Right kidney (tissue), 1 donor: ENCODE results near the gene RDH16.
"Not testable (repeated sequence)": the region's sequence is repeated elsewhere in the genome, so short reads cannot be mapped to it uniquely, and the experiment has no call there.

ENCODE experiments used
- DNase-seq: peaks from one replicate; pipeline ENCODE4 v3.0.0-alpha.2; 2016

The RDH16 gene

DNA sequence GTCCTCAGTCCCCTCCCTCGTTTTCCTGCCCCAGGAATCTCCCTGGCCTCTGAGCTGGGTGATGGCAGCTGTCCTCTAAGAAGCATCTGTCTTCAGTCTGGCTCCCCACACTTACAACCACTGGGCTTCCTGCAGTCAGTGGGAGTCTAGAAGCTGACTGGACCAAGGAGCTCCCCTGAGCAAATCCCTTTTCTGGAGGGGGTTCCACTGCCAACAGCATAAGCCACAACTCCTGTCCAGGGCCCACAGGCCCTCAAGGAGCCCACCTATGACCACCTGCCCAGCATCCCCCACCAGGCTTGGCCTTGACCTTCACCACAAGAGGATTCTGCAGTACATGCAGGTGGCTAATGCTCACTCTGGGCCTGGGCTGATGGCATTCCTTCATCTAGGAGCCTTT lies 4.1 kb downstream of the RDH16 start:
- DNase-seq = no peak

DNA sequence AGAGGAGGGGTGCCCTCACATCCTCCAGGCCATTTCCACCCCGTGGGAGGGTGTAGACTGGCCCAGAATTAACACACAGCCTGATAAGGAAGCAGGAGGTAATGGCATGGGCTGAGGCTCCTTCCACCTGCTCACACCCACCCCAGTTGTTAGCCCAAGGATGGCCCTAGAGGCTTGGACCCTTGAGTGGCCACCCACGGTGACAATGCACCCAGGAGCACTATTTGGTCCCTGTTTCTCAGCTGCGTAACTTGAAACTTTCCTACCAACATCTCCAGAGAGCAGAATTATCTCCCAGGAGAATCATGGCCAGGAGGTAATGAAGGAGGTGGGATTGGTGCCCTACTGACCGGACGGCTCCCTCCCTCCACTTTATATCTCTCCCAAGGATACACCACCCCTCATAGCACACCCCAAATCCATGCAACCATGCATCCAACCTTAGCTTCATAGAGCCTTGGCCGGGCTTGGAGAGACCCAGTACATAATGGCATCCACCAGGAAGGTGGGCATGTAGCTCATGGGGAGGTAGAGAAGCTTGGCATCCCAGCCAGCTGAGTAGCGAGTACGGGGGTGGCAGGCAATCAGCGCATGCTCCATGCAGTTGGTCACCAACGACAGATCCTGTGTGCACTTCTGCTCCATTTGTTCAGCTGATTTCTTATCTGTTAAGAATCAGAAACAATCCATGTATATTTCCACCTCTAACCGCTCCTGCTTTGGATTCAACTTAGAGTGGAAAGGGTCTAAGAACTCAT lies 5.6 kb downstream of the RDH16 start:
- DNase-seq = no peak

DNA sequence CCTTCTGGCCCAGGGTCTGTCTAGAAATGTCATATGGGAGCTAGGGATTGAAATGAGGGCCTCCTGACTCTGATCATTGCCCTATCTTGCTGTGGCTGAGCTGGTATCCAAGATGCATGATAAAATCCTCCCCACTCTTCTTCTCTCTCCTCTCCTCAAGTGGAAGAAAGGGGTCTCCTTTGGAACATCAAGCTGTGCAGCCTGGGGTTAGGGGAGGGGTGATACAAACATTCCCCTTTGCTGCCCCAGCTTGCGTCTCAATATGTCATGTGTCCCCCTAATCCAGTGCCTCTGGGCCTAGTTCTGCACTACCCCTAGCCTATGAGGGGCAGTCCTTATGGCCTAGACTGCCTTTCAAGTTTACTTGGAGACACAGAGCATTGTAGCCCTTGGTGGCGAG lies 8.5 kb downstream of the RDH16 start:
- DNase-seq = no peak

DNA sequence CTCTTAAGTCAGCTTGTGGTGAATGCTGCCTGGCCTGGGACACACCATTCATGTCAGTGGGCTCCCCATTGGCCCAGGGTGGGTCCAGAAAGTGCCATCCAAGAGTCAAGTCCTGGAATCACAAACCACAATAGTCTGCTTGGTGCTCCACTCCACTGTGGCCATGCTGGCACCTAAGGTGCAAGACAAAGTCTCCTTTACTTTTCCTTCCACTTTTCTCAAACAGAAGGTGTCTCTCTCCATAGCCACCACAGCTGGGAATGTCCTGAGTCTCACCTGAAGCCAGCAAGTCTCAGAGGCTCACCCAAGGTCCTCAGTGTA lies 9.0 kb downstream of the RDH16 start:
- DNase-seq = no peak

DNA sequence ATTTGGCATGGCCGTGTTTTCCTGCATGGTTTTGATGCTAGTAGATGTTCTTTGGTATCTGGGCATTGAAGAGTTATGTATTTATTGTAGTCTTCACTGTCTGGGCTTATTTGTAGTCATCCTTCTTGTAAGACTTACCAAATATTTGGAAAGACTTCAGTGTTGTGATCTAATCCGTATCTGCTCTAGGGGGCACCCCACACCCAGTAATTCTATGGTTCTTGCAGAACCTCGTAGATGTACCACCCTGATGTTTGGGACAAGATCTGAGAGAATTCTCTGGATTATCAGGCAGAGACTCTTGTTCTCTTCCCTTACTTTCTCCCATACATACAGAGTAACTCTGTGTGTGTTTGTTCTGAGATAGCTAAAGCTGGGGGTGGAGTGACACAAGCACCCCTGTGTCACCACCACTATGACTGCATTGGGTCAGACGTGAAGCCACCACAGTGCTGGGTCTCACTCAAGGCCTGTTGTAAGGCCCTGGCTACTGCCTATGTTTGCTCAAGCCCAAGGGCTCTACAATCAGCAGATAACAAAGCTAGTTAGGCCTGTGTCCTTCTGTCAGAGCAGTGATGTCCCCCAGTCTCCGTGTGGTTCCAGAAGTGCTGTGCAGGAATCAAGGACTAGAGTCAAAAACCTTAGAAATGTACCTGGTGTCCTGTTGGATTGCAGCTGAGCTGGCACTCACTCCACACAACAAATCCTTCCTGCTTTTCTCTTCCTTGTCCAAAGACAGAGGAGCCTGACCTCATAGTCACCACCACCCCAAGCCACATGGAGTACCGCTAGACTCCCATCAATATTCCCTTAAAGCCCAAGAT lies 9.6 kb downstream of the RDH16 start:
- no peak for DNase-seq

DNA sequence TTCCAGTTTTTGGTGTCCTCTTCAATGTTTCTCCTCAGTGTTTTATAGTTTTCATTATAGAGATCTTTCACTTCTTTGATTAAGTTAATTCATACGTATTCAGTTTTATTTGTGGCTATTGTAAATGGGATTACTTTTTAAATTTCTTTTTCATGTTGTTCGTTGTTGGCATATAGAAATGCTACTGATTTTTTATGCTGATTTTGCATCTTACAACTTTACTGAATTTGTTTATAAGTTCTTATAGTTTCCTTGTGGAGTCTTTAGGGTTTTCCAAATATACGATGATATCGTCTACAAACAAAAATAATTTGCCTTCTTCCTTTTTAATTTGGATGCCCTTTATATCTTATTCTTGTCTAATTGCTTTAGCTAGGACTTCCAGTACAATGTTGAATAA lies 13.5 kb downstream of the RDH16 start:
- no peak for DNase-seq

DNA sequence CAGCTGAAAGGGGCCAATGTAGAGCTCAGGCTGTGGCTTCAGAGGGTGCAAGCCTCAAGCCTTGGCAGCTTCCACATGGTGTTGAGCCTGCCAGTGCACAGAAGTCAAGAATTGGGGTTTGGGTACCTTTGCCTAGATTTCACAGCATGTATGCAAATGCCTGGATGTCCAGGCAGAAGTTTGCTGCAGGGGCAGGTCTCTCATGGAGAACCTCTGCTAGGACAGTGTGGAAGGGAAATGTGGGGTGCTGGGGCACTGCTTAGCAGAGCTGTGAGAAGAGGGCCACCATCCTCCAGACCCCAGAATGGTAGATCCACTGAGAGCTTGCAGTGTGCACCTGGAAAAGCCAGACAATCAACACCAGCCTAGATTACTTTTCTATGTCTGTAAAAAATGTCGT lies 14.0 kb downstream of the RDH16 start:
- DNase-seq = not testable (repeated sequence)

DNA sequence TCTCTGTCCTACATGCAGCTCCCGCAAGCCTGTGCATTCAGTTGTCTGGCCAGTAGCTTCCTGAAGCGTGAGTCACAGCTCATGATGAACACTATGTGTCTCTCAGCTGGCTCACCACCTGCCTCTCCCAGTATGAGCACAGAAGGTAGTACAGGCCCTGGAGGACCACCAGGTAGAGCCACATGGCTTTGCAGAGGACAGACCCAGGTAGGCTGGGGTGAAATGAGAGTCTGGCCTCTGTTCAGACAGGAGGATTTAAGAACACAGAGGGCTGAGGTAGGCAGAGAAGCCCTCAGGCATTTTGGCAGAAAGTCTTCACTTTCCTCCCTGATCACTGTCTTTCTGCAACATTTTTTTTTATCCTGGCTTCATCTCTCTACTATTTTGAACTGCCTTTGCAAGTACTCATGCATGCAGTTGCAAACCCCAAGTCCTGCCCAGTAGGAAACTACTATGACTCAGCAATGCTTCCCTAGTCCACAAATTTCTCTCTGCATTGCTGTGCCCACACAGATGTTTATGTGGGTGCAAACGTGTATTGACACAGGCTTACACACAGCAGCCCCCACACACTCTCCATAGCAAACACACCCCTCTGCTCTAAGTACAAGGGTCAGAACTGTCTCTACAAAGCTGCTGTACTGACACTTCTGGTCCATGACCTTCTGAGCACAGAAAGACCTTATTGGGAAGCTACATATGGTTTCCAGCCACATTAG lies 15.9 kb downstream of the RDH16 start:
- DNase-seq = no peak

DNA sequence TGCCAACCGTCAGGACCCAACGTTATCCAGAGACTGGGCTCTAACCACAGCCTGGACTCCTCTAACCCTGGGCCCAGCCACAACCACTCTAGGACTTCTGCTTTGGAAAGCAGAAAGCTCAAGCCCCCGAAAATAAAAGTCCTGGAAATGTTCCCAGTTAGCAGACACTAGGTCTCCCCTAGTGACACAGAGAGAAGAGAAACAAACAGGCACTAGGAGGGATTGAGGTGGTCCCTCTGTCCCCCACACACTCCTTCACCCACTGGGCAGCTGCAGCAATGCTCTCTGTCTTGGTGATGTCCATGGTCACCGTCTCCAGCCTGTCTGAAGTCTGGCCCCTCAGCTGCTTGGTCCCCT lies 16.5 kb downstream of the RDH16 start:
- DNase-seq = not testable (repeated sequence)

DNA sequence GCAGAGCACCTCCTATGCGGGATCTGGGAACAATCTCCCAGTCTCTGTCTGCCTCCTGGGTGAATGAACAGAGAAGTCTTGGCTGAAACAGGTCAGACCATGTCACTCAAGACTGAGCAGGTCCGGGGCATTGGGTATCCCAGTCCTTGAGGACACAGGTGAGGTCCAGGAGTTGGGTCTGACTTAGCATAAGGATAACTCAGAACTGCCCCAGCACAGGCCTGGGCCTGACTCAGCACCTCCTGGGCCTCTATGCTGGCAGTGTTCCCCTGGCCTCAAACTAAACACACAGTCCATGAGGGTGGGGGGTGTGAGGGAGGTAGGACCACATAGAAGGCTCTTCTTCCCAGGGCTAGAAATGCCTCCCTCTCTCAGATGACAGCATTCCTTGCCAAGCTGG lies 21.7 kb downstream of the RDH16 start:
- no peak for DNase-seq

DNA sequence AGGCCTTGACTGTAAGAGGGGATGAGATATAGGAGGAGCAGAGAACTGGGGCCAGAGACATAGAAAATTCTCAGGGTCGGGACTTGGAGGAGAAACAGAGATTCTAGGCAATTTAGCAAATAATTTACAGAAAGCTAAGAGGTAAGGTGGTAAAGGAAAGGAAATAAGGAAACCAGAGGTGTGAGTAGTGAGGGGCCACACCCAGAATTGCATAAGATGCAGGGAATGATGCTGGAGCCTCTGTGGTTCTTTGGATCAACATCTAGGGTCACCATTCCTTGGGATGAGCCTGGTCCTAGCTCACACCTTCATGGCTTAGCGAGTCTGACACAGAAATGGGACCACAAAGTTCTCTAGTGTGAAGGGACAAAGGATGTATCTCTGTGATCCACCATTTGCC lies 22.3 kb downstream of the RDH16 start:
- DNase-seq = no peak

DNA sequence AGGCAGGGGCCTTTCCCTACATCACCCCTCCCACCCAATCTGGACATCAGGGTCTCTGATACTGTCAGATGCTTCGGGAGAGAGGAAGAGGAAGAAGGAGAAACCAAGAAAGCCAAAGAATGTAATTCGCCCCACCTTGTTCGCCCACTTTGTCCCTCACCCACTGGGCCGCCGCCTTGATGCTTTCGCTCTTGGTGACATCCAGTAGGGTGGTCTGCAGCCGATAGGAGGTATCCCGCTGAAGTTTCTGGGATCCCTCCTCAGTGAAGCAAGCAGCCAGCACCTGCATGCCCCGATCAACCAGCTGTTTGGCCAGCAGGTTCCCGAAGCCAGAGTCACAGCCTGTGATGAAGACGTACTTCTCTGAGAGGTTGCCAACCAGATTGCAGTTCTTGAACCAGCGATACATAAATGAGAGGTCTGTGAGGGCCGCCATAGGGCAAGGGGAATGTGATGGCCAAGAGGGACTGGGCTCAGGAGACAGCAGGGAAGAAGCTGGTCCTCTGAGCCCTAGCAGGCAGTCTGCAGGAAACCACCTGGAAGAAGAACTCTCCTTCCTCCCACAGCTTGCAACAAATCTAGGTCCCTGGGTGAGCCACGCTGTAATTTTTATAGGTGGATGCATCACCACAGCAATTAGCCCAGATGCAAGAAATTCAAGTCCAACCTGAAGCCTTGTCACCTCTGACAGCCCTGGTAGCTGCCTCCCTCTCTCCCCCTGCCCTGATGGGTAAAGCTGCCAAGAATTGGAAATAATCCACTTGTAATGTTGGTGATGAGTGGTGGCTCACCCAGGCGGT lies 23.4 kb downstream of the RDH16 start, which contains the start of gene SDR9C7:
Gene SDR9C7 (minus strand): TSS at position 583 of the 800 bp plus-strand sequence. CDS start 147 bp downstream, at position 436.
- no peak for DNase-seq

DNA sequence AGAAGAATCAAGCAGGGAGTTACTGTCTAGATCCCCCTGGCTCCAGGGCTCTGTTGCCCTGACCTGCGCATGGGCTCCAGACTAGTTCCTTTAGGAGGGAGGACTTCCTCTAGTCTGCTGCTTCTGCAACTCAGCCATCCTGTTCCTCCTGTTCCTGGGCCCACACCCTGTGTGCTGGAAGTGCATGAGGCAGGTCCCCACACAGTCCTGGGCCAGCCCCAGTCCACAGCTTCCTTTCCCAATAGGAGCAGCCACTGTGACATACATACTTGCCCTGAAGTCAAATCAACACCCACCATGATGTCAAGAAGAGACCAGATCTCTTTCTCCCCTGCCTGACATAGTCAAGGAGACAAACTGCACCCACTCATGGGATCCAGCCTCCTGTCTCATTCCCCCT lies 24.5 kb downstream of the RDH16 start:
- DNase-seq = no peak

DNA sequence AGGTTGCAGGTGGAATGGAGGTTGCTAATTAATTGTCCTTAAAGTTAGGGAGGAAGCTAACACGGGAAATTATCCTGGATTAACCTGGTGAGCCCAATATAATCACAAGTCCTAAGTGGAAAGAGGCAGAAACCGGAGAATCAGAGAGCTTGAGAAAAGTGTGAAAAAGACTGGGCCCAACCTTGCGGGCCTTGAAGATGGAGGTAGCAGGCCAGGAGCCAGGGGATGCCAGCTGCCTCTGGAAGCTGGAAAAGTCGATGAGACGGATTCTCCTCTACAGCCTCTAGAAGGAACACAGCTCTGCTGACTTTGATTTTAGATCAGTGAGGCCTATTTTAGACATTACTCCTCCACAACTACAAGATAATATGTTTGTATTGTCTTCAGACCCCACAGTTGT lies 25.3 kb downstream of the RDH16 start:
- DNase-seq = no peak

DNA sequence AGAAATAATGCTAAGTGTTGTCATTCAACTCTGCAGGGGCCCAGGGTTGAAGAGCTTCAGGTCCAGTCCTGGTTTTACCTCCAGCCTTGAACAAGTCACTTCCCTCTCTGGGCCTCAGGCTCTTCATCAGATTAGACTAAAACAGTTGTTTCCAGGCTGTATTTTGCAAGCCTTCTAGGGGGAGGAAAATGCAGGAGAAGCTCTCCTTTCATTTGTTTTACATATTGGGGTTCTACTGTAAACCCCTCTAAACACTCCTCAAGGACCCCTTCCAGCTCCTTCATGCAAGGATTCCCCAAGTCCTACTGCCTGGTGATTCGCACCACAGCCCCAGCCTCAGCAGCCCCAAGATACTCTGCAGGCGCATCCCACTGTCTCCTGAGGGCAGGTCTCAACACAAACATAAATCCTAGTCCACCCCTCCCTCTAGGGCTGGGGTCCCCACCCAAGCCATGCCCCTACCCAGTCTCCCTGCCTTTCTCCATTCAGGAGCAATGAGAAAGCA lies 25.9 kb downstream of the RDH16 start:
- no peak for DNase-seq

DNA sequence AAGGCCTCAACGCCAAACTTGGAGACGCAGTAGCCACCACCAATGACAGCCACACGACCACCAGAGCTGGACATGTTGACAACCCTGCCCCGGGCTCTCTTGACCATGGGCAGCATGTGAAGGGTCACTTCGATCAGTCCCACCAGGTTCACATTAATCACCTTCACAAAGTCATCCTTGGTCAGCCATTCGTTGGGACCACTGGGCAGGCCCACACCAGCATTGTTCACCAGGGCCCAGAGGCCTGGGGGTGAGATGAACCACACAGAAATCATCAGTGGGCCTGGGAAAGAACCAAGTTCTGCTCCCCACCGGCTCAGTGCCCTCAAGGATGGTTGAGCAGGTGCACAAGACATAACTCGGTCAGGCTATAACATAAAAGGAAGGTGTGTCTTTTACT lies 27.2 kb downstream of the RDH16 start:
- DNase-seq = no peak

DNA sequence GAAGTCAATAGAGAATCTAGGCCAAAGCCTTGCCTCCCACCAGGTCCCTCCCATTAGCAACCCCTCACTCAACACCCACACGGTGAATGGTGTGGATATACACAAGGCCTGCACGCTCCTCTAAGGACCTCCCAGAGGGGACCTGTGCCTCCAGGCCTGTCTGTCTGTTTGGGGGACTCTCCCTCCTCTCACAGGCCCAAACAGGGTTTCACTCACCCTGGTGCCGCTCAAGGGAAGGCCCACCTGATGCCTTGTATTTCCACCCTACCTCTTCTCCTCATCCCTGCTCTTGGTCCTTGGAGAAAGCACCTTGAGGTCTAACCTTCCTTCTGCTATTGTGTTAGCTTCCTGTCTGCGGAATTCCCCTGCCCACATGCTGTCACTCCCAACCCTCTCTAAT lies 27.6 kb downstream of the RDH16 start:
- DNase-seq = no peak

DNA sequence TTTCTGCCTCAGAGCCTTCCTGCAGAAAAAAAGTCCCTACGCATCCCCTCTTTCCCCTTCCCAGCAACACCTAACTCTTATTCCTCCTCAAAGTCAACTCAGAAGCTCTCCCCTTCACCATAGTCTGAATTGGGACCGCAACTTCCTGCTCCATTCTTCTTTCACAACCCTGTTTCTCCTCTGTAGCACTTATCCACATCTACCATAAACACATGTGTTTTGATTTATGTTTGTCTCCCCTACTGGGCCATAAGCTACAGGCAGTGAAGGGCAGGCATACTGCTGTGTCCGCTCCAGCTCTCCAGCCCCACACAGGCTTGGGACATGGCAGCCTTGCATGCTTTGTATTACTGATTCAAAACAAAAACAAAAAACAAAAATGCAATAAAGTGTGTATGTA lies 29.1 kb downstream of the RDH16 start:
- DNase-seq = no peak

DNA sequence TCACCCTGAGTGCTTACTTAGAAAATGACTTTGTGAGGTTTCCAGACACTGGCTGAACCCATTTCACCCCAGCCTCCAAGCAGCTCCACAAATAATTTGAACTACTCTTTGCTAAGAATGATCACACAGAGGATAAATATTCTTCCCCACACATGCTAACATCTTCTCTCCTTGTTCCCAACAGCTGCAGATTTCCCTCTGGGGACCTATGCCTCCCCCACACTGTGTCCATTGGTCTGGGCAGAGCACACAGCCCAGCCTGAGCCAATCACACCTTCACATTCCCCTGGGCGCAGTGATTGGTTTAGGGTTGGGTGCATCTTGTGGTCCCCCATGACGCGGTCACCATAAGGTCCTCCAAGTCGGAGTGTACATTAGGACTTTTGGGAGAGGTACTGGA lies 30.1 kb downstream of the RDH16 start:
- DNase-seq = no peak

DNA sequence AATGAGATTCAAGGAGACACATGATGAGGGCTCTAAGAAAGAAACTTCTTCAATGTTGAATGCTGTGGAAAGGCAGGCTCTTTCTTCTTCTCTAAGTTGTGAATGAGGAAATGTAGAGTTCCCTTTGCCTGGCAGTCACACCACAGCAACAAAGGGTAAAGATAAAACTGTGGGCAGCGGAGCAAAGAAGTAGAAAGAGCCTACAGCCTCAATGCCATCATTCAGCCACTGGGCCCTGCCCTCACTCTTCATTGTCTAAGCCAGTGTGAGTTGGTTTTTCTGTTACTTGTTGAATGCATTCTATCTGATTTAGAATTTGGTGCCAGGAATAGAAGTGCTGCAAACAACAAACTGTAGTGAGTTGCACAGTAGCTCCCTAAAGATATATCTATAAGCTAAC lies 35.4 kb downstream of the RDH16 start:
- no peak for DNase-seq

DNA sequence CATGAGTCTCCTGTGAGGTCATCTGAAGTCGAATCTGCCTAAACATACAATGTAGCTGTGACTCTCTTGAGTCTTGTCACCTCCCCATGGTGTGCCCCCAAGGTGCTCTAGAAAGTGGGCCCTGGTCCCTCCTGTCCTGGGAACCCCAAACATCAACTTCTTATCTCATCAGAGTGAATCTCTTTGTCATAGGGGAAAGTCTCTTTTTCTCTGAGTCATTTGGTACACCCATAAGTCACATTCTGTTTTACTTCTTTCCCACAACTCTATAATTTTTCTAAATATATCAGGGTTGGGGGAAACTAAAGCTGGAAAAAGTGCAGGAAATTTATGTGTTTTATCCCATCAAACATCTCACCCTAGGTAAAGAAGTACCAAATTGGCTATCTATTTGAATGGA lies 36.1 kb downstream of the RDH16 start:
- no peak for DNase-seq

DNA sequence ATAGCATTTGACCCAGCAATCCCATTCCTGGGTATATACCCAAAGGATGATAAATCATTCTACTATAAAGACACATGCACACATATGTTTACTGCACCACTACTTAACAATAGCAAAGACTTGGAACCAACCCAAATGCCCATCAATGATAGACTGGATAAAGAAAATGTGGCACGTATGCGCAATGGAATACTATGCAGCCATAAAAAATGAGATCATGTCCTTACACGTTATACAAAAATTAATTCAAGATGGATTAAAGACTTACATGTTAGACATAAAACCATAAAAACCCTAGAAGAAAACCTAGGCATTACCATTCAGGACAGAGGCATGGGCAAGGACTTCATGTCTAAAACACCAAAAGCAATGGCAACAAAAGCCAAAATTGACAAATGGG lies 39.3 kb downstream of the RDH16 start:
- not testable (repeated sequence) for DNase-seq

DNA sequence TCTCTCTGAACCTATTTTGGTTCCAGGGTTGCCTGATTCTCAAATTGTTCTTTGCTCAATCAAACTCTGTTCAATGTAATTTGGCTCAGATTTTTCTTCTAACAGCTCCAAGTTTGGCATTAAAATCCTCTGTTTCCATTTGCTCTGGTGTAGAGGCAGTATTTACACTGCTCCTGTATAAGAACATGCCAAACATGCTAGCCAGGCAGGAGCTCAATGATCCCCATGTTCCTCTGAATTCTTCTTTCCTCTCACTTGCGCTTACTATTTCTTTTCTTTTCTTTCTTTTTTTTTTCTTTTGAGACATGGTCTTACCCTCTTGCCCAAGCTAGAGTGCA lies 40.4 kb downstream of the RDH16 start:
- no peak for DNase-seq
